UCSD-AML1 (cell line): ENCODE measurements around the gene ABL2.
A peak's percentile ranks its signal among the peaks of the same experiment; 100 is the strongest.
"Not testable (repeated sequence)": the region's sequence is repeated elsewhere in the genome, so short reads cannot be mapped to it uniquely, and the experiment has no call there.

ENCODE experiments used
- DNase-seq: peaks from one replicate; lab custom pipeline; 2025; ENCODE audit not compliant: unreplicated experiment; lab: John Stamatoyannopoulos, UW

ABL2 gene

GRCh38 chr1:179217943-179218507 lies 11.5 kb downstream of the ABL2 start:
- no peak for DNase-seq

DNA sequence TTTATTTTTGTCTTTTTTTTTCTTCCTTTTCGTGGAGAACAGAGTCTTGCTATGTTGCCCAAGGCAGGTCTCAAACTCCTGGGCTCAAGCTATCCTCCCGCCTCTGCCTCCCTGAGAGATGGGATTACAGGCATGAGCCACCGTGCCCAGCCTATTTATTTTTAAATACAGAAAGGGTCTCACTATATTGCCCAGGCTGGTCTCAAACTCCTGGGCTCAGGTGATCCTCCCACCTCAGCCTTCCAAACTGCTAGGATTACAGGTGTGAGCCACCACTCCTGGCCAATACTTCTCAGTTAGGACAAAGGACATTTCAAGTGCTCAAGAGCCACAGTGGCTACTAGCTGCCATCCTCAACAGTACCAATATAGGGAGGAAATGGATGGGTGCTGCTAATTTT lies 16.2 kb downstream of the ABL2 start:
- not testable (repeated sequence) for DNase-seq

GRCh38 chr1:179208681-179209477 lies 20.6 kb downstream of the ABL2 start:
- DNase-seq: no peak

DNA sequence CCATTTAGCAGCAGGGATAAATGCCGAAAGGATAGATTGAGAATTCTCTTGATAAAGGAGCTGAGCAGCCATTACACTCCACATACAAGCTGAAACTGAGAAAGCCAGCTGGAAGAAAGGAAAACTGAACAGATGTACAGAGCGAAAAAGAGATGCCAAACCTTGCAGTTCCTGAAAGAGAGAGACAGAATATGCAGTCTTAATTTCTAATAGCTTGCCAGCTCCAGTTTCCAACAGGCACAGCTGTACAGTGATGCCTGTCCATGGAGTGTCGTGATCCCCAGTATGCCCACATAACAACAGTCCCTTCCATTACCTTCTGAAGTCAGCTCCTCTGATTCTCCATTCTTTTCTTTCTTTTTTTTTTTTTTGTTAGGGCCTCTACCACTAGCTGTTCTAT lies 22.7 kb downstream of the ABL2 start:
- no peak for DNase-seq

DNA sequence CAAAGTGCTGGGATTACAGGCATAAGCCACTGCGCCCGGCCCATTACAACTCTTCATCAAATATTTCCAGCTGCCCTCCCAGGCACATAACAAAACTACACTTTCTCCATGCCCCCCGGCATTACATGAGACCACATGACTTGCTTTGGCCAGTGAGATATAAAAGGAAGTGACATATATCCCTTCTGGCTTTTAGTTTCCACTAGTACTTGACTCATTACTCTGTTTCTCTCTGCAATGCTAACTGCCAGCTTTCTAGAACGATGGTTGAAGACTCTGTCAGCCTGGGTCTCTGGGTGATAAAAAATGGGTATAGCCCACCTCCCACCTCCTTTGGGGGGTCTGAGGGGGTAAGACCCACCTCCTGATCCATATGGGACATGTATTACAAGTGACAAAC lies 24.2 kb downstream of the ABL2 start:
- DNase-seq: no peak

DNA sequence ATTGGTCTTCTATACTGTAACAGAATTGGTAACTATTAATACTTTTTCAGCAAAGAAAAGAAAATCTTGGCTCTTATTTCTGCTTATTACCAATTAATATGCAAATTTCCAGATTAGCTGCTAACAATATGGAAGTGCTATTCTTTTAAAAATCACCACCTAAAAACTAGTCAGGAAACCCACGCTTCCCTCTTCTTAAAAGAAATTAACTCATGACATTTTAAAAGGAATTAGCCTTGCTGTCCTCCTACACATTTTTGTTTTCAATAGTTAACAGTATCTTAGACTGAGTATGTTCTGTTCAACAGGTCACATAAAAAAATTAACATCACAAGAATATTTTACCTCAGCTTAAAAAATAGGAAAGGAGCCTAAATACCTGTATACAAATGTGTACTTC lies 27.3 kb downstream of the ABL2 start:
- DNase-seq: no peak

GRCh38 chr1:179200586-179200985 lies 28.9 kb downstream of the ABL2 start:
- DNase-seq: no peak

DNA sequence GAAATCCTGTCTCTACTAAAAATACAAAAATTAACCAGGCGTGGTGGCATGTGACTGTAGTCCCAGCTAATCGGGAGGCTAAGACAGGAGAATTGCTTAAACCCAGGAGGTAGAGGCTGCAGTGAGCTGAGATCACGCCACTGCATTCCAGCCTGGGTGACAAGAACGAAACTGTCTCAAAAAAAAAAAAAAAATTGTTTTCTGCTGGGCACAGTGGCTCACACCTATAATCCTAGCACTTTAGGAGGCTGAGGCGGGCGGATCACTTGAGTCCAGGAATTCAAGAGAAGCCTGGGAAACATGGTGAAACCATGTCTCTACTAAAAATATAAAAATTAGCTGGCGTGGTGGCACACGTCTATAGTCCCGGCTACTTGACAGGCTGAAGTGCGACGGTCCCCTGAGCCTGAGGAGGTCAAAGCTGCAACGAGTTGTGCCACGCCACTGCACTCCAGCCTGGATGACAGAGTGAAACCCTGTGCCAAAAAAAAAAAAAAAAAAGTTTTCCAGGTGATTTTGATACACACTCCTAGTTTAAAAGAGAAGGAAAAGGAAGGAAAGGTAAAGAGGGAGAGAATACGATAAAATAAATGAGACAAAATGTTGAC lies 31.7 kb downstream of the ABL2 start:
- no peak for DNase-seq

DNA sequence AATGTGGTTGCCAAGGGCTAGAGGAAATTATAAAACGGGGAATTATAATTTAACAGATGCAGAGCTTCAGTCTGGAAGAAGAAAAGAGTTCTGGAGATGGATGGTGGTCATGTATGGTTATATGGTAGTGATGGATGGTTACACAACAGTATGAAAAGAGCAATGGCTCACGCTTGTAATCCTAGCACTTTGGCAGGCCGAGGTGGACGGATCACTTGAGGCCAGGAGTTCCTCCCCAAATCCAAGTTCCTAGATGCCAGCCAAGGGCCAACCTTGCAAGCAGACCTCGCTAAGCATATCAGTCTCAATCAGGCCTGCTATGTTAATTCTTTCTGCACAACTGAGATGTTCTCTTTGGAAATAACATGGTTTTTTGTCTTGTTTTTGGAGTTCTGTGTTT lies 33.6 kb downstream of the ABL2 start:
- DNase-seq: not testable (repeated sequence)

- DNase-seq: no peak
Observed at GRCh38 chr1:179195376-179195775, 34.1 kb downstream of the ABL2 start.

DNA sequence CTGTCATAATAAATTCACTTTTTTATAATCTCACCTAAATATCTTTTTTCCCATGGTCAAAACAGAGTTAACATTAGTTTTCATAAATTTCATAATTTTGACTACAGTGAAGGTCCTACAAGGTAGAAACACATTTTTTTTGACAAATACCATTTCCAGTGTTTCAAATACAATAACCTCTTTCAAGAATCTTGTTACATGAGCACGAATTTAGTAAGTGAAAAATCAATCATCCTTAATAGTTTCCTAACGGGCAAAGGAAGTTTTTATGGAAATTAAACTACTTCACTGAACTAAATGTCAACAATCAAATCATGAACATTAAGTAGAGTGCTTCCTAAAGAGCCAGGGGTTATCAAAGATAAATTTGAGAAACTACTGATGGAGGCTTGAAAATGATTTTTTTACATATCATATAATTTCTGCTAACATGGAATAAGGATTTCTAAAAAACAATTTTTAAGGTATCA lies 35.4 kb downstream of the ABL2 start:
- DNase-seq: no peak

- DNase-seq: peak; percentile 22
Observed at GRCh38 chr1:179190861-179191260, 38.6 kb downstream of the ABL2 start.

DNA sequence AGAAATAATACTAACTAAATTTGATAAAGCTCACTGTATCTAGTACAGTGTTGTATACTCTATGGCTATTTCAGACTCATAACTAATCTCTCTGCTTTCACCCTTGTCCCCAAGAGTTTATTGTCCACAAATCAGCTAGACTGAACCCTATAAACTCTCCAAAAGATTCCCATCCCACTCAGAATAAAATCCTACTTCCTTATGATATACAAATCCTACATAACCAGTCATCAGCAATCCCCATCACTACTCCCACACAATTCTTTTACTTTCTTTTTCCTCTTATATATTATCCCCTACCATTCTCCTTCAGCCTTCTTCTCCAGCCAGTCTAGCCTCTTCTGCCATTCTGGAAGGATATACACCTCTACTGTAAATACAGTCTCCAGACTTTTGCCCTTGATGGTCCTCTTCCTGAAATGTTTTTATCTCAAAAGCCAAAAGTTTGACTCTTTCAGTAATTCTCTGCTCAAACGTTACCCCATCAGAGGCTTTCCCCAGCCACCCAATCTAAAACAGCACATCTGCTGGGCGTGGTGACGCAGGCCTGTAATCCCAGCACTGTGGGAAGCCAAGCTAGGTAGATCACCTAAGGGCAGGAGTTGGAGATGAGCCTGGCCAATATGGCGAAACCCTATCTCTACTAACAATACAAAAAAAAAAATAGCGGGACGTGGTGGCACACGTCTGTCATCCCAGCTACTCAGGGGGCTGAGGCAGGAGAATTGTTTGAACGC lies 41.6 kb downstream of the ABL2 start:
- DNase-seq: no peak

DNA sequence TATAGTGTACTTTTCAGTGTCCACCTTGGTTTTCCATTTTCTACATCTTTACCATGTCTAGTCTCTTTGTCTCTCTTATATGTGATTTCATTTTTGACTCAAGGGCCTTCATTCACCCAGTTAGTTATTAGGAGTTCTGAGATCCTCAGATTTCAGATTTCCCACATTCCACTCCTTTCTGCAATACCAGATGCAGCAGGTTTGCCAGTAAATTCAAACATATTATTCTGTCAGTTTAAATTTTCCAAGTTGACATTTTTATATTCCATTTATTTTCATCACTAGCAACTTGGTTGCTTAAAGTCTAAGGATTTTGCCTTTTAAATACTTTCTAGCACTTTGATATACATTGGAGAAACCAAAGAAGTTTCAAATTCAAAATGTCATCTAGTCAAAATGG lies 42.4 kb downstream of the ABL2 start:
- DNase-seq: no peak

- DNase-seq: no peak
Observed at GRCh38 chr1:179184403-179184802, 45.1 kb downstream of the ABL2 start.

GRCh38 chr1:179183857-179184256 lies 45.6 kb downstream of the ABL2 start:
- DNase-seq: no peak

GRCh38 chr1:179178950-179179349 lies 50.5 kb downstream of the ABL2 start:
- no peak for DNase-seq

DNA sequence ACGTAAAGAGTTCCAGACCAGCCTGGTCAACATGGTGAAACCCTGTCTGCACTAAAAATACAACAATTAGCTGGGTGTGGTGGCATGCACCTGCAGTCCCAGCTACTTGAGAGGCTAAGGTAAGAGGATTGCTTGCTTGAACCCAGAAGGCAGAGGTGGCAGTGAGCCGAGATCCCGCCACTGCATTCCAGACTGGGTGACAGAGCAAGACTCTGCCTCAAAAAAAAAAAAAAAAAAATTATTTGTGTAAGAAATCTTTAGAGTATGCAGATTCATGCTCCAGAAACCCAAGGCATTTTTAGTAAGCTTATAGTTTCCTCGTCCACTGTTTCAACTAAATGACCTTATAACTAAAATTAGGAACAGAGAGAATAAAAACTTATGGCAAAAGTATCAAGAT lies 51.3 kb downstream of the ABL2 start:
- no peak for DNase-seq

DNA sequence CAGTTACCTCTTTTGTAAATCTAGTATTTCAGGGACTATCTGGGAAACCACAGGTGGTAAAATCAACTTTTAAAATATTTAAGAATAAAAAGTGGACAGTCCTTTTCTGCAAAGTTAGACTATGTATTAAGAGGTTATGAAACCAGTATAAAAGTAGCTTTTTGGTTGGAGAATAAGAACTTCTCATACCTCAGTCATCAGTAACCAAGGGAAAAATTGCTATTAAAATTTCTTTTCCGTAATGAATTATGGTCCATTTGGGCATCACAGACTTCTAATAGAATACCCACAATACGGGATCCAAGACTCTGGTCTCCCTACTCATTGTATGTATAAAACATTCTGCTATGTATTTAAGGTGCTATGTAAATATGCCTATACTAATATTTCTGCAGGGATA lies 51.9 kb downstream of the ABL2 start:
- DNase-seq: no peak

DNA sequence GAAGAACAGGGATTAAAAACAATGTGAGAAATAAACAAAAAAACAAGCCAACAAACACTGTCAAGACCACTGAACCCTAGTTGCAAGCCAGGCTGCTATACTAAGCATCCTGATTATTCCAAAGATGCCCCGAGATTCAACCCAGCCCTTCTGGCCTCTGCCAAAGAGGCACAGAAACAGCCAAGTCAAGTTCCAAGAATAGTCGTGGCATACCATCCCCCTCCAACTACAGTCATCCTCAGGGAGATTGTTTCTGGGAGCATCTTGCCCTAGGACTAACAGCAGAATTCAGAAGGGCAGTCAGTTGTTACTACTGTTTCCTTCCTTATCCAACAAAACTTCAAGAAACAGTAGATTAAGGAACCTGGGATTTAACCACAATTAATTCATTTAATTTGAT lies 52.3 kb downstream of the ABL2 start:
- no peak for DNase-seq

DNA sequence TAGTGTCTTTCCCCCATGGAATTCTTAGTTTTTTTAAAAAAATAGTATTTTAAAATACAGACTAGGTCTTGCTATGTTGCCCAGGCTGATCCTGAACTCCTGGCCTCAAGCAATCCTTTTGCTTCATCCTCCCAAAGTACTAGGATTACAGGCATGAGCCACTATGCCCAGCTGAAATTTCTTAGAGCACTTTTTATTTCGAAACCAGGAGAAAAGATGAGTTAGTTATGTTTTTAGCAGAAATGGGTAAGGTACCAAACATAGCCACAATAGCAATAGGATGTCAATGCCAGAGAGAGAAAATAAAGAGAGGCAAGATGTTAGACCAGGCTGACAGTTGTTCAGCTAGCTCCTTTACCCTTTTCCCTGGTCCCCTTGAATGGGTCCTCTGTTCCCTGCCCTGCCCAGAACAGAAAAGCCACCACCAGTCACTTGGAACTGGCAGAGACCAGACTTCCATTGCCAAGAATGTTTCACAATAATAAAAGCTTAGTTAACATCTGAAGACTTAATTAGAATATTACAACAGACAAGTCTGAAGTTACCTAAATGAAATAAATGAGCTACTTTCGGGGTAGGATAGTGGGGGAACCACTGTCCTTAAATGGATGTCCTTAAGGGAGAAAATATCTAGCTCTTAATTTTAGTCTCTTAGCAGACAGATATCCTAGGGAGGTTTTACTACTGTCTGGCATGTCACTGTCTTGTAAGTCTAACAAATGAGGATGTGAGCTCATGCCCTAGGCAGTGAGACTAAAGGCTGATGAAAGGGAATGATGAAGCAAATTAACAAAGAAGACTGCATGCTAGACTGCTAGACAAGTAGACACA lies 54.3 kb downstream of the ABL2 start:
- no peak for DNase-seq
